Measurements from ENCODE around the gene MED17.

DNA sequence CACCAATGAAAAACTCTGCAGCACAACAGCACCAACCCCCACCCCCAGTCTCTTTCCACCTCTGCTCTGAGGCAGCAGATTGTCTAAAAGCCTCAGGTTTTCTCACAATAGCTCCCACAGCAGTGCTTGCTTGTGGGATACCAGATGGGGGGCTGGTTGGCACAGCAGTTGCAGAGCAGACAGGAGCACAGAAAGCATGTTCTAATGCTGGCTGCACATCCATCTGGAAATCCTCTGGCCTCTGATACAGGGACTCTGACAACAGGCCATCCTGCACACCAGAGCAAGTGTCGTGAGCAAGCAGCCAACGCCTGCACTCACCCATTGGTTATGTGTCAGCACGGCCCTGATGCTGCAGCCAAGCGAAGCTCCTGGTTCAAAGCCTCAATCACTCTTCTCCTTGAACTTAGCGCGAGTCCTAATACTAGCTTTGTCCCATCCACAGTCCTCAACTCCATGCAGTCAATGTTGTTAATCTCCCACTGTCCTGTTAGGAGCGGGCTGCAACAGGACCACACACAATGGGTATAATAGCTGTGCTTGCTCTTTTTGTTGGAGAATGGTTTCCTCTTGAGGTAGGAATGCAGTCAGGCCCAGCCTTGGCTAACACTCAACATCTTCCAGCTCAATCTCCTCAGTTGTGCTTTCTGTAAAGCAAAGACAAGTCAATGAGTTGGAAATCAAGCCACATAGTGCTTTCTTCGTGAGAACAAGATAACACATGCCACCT, 36.0 kb downstream of the MED17 start:
- no peak for TF ChIP-seq EZH2phosphoT487 (conservative IDR thresholded peaks at IDR 0.05; ENCODE audit: low read length)
- TF ChIP-seq, protein P1, sequence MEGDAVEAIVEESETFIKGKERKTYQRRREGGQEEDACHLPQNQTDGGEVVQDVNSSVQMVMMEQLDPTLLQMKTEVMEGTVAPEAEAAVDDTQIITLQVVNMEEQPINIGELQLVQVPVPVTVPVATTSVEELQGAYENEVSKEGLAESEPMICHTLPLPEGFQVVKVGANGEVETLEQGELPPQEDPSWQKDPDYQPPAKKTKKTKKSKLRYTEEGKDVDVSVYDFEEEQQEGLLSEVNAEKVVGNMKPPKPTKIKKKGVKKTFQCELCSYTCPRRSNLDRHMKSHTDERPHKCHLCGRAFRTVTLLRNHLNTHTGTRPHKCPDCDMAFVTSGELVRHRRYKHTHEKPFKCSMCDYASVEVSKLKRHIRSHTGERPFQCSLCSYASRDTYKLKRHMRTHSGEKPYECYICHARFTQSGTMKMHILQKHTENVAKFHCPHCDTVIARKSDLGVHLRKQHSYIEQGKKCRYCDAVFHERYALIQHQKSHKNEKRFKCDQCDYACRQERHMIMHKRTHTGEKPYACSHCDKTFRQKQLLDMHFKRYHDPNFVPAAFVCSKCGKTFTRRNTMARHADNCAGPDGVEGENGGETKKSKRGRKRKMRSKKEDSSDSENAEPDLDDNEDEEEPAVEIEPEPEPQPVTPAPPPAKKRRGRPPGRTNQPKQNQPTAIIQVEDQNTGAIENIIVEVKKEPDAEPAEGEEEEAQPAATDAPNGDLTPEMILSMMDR (IDR thresholded peaks at IDR 0.05; ENCODE audit: insufficient read depth, low read length, poor library complexity, severe bottlenecking) = no peak

All from SU-DHL-6 (cell line).